ENCODE data around the gene APOD.

DNA sequence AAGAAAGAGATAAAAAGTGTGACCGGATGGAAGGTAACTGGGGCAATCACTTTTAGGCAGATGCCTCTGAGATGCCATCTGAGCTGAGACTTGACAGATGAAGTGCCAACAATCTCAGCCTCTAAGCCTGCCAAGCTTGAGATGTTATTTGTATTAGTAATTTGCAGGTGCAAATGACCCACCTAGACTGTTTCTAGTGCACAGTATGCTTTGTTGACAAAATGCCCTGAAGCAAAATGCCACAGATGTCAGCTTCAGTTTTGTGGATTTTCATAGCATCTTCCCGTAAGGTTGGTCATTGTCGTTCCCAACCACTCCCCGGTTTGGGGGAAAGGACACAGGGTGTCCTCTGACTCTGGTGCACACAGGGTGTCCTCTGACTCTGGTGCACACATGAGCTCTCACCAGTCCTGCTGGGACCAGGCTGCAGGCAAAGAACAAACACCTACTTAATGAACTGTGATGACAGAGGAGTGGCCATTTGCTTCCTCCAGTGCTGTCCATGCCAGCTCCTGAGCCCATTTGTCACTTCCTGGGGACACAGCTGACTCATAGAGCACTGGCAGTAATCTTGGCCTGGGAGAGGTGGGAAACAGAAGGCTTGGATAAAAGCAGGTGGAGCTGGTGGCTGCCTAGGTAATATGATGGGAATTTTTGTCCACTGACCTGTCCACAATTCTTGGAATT is 23.9 kb downstream of the APOD start:
- TF ChIP-seq CTCF (conservative IDR thresholded peaks at IDR 0.05; ENCODE audit: low read depth, low read length) (no peak), EZH2 (IDR thresholded peaks at IDR 0.05; ENCODE audit: borderline replicate concordance, low read depth, low read length, poor library complexity, severe bottlenecking) (no peak)

Data from A673 (cell line).